ENCODE results near the gene KATNBL1.
"Not testable (repeated sequence)": the region's sequence is repeated elsewhere in the genome, so short reads cannot be mapped to it uniquely, and the experiment has no call there.

The KATNBL1 gene

DNA sequence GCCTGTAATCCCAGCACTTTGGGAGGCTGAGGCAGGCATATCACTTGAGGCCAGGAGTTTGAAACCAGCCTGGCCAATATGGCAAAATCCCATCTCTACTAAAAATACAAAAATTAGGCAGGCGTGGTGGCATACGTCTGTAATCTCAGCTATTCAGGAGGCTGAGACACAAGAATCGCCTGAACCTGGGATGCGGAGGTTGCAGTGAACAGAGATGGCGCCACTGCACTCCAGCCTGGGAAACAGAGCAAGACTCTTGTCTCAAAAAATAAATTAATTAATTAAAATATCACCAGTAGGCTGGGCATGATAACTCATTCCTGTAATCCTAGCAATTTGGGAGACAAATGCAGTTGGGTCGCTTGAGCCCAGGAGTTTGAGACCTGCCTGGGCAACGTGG lies 16.6 kb downstream of the KATNBL1 start:
- DNase-seq: not testable (repeated sequence)

DNA sequence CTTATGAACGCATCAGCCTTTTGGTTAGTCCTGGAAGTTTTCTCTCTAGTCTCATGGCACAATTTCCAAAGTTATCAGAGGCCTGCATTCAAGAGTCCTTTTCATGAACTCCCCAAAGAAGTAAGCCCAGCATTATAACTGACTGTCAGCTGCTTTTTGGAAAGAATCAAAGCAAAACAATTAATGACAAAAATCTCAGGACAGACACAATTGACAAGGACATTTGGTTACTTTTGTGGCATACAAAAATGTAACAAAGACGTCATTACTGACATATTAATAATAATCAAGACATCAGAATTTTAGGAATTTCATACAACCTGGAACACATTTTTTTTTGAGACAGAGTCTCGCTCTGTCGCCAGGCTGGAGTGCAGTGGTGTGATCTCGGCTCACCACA lies 21.2 kb downstream of the KATNBL1 start:
- no peak for DNase-seq

DNA sequence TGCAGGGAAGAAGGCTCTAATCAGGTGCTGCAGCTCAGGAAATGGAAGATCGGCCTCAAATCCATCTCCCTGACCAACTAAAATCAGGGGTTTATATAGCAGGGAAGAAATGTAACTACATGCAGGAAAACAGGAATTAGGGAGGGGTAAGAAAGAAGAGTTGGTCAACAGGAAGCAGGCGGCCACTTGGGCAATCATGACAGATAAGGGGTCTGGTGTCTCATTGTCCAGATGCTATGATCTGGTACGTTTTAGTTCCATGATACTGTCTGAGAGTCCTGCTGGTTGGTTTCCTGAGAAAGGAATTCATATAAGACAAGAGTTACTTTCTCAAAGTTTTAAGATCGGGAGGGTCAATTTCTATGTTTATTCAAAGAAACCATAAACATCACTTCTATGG lies 24.2 kb downstream of the KATNBL1 start:
- DNase-seq: no peak

- no peak for DNase-seq
These were observed 27.0 kb downstream of the KATNBL1 start for GRCh38 chr15:34182942-34183341.

GRCh38 chr15:34179234-34179633 lies 30.7 kb downstream of the KATNBL1 start:
- DNase-seq: no peak

- DNase-seq: not testable (repeated sequence)
These were observed 43.8 kb downstream of the KATNBL1 start for GRCh38 chr15:34165987-34166573.

DNA sequence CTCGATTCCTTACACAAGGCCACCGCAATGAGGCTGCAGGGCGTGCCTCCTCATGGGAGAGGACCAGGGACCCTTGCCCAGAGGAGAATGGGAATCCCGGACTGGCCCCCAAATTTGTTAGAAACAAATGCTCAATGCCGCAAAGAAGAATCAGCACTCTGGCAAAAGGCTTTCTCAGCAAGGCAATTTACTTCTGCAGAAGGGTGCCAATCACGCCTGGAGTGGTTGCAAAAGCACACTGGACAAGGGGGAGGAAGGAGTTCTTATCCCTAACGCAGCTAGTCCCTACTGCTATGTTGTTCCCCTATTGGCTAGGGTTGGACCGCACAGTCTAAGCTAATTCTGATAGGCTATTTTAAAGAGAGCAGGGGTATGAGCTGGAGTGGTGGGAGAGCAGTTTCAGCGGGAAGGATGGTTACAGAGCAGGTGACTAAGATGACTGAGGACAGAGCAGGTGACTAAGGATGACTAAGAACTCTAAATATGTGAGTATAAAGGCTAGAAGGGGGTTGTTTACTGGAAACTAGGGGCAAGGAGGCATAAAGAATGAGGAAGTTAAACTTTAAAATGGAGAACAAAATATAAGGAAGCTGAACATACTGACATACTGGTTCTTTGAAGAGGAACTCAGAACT lies 48.5 kb downstream of the KATNBL1 start:
- DNase-seq: no peak

GRCh38 chr15:34160735-34161134 lies 49.2 kb downstream of the KATNBL1 start:
- no peak for DNase-seq

GRCh38 chr15:34158355-34158754 lies 51.5 kb downstream of the KATNBL1 start:
- DNase-seq: no peak

DNA sequence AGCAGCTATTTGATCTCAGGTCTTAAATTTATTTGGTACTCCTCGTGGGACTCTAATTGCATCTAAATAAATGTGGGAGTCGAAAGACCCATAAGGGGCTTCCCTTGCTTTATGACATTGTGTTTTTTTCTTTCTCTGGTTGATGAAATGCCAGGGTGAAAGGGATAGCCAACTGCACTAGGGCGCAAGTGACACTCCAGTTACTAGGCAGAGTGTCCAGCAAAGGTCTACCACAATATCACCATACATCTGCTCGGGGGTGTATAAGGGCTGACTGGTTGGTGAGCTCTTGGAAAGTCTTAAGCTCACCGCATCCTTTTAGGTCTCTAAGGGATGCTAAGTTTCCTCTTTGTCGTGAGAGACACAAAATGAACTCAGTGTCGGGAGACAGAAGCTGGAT lies 54.0 kb downstream of the KATNBL1 start:
- DNase-seq: no peak

DNA sequence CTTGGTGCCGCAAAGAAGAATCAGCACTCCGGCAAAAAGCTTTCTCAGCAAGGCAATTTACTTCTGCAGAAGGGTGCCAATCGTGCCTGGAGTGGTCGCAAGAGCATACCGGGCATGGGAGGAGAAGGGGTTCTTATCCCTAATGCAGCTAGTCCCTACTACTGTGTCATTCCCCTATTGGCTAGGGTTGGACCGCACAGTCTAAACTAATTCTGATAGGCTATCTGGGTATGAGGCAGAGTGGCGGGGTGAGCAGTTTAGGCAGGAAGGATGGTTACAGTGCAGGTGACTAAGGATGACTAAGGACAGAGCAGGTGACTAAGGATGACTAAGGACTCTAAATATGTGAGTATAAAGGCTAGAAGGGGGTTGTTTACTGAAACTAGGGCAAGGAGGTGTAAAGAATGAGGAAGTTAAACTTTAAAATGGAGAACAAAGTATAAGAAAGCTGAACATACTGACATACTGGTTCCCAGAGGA lies 55.1 kb downstream of the KATNBL1 start:
- DNase-seq: no peak

DNA sequence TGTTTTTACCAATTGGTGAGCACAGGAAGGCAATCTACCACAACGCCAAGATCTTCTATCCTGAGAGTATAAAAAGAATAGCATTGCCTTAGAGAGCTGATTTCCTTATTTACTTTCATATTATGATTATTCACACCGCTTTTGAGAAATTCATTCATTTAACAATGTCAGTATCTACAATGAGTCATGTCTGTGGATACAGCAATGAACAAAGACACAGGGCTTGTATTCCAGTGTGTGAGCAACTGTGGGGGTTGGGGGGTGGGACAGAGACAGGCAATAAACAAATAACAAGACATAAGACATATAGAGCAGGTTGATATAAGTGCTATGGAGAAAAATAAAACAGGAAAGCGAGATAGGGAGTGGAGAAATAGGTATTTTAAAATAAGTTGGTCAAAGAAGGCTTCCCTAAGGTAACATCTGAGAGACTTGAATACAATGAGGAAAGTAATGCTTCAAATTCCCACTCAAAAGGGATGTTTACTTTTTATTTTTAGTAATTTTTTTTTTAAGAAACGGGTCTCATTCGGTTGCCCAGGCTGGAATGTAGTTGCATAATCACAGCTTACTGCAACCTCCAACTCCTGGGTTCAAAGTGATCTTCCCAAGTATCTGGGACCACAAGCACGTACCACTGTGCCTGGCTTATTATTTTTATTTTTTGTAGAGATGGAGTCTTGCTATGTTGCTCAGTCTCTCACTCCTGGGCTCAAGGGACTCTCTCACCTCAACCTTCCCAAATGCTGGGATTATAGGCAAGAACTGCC lies 62.3 kb downstream of the KATNBL1 start:
- no peak for DNase-seq

GRCh38 chr15:34133511-34133910 lies 76.4 kb downstream of the KATNBL1 start:
- DNase-seq: no peak

DNA sequence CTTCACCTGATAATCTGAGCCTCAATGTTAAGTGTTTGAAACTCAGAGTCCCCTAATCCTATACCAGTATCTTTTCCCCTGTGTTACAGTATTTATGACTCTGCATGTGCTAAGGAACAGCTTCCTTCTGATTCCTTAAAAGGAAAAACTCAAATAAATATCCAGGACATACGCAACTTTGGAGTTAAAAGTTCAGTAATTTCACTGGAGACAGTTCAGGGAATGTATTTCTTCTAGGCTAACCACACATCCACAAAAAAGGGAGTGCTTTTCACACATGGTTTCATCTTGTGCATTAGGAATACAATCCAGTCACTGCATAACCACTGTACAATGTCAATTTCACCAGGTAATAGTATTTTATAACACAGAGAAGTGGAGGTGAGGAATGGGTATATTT lies 77.0 kb downstream of the KATNBL1 start:
- DNase-seq: no peak

DNA sequence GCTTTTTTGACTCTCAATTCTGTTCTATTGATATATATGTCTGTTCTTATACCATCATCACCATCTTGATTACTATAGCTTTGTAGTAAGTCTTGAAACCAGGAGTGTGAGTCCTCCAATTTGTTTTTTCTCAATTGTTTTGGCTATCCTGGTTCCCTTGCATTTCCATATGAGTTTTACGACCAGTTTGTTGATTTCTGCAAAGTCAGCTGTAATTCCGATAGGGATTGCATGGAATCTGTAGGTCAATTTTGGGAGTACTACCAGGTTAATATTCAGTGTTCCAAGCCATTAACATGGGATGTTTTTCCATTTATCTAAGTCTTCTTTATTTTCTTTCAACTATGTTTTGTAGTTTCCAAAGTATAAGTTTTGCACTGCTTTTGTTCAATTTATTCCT lies 81.0 kb downstream of the KATNBL1 start:
- no peak for DNase-seq

GRCh38 chr15:34126522-34126921 lies 83.4 kb downstream of the KATNBL1 start:
- no peak for DNase-seq

GRCh38 chr15:34125945-34126344 lies 84.0 kb downstream of the KATNBL1 start:
- DNase-seq: no peak

DNA sequence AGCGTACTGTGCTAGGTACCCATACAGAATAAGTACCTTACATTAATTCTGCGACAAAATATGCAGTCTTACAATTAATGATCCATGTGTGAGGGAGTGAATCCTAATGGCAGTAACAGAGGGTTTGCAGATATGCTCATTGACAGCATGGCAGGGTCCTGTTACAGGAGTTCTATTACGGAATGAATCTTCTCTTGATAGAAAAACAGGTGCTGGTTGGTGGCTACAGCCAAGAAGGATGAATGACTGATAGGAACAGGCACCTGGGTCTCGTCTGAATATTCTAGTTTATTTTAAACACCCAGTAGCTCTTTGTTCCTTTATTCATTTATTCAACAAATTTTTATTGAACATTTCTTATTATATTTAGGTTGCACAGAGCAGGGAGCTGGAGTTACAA lies 85.2 kb downstream of the KATNBL1 start:
- no peak for DNase-seq

- DNase-seq: no peak
These were observed 87.1 kb downstream of the KATNBL1 start for GRCh38 chr15:34122771-34123183.

GRCh38 chr15:34121786-34122185 lies 88.1 kb downstream of the KATNBL1 start:
- not testable (repeated sequence) for DNase-seq

- not testable (repeated sequence) for DNase-seq
These were observed 89.5 kb downstream of the KATNBL1 start for GRCh38 chr15:34120420-34120819.

GRCh38 chr15:34119291-34119690 lies 90.6 kb downstream of the KATNBL1 start:
- no peak for DNase-seq

DNA sequence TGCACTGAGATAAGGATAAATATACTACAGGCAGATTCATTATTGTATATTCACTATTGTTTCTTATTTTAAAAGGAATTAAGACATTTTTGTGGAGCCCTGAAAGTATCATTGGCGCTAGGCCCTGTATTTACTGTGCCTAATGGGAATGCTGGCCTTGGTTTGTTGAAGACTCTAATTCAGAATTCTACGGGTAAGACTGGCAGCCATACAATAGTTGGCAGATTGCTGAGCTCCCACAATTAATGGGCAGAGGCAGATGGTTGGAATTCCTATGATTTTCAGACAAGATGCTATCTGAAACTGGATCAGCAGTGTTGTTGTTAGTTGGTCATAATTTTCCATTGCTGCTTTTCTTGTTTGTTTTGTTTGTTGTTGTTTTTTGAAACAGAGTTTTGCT lies 93.3 kb downstream of the KATNBL1 start:
- no peak for DNase-seq

DNA sequence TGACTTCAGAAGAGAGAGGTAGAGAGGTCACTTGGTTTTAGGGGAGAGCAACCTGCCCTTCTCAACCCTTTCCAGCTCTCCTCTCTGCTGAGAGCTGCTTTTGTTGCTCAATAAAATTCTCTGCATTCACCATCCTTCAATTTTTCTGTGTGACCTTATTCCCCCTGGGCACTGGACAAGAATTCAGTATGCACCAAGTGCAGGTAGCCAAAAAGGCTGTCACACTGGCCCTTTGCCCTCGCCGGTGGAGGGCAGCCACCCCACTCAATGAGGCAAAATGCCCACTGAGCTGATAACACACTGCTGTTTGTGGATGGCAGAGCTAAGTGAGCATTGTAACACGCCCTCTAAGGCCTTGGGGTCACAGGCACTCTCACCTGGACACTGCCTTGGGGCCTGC lies 95.2 kb downstream of the KATNBL1 start:
- no peak for DNase-seq
